Neuronal stem cell (in vitro differentiated cells): ENCODE data around the gene RCOR2.

Experiments
- DNase-seq: peaks from one replicate; pipeline ENCODE4 v3.0.0-alpha.2; 2013; ENCODE audit warnings: low spot score
- H2AFZ ChIP-seq: one replicate; pipeline ENCODE4 v1.6.1; 2013; ENCODE audit warnings: mild to moderate bottlenecking, low read length, inconsistent platforms
- H2AK5ac ChIP-seq: 2 replicates; pipeline ENCODE4 v1.6.1; 2013; ENCODE audit warnings: low read depth, mild to moderate bottlenecking, inconsistent platforms, low read length, moderate library complexity, mixed read lengths
- H2BK120ac ChIP-seq: 2 replicates; pipeline ENCODE4 v1.6.1; 2013; ENCODE audit warnings: low read depth, mild to moderate bottlenecking, inconsistent platforms, low read length, moderate library complexity, mixed read lengths
- H2BK12ac ChIP-seq: one replicate; pipeline ENCODE4 v1.6.1; 2013; ENCODE audit warnings: low read length, inconsistent platforms
- H2BK15ac ChIP-seq: 2 replicates; pipeline ENCODE4 v1.6.1; 2013; ENCODE audit warnings: mild to moderate bottlenecking, low read length, inconsistent platforms, mixed read lengths
- H2BK5ac ChIP-seq: one replicate; pipeline ENCODE4 v1.6.1; 2013; ENCODE audit warnings: inconsistent platforms, mild to moderate bottlenecking, low read length, moderate library complexity
- H3K14ac ChIP-seq: one replicate; pipeline ENCODE4 v1.6.1; 2013; ENCODE audit warnings: low read length, inconsistent platforms
- H3K18ac ChIP-seq: 2 replicates; pipeline ENCODE4 v1.6.1; 2013; ENCODE audit warnings: low read length, inconsistent platforms
- H3K23ac ChIP-seq: 2 replicates; pipeline ENCODE4 v1.6.1; 2013; ENCODE audit warnings: low read depth, mild to moderate bottlenecking, mixed read lengths, low read length, inconsistent platforms; ENCODE audit not compliant: poor library complexity
- H3K27ac ChIP-seq: replicated peaks from 3 replicates; pipeline ENCODE4 v1.5.1; 2013; ENCODE audit warnings: low read length, inconsistent platforms
- H3K27me3 ChIP-seq, 3 experiments: 2 replicates each; pipeline ENCODE4 v1.6.1; 2013; ENCODE audit warnings: low read length in 3 of 3, mild to moderate bottlenecking in 2 of 3, inconsistent platforms in 1 of 3, low read depth in 1 of 3, mixed read lengths in 1 of 3, moderate library complexity in 1 of 3; ENCODE audit not compliant: control insufficient read depth in 3 of 3, insufficient read depth in 3 of 3
- H3K36me3 ChIP-seq, 2 donors: replicated peaks in 1 of 2; 2 replicates each; pipeline ENCODE4 v1.6.1; 2013; ENCODE audit warnings: low read length in 2 of 2; ENCODE audit not compliant: control insufficient read depth in 2 of 2, insufficient read depth in 2 of 2
- H3K4ac ChIP-seq: 2 replicates; pipeline ENCODE4 v1.6.1; 2013; ENCODE audit warnings: inconsistent platforms, mild to moderate bottlenecking, low read length, moderate library complexity
- H3K4me1 ChIP-seq, 2 donors: 1 replicate in 1 of 2; 2 replicates in 1 of 2; pipeline ENCODE4 v1.6.1; 2013; ENCODE audit warnings: low read length in 2 of 2, low read depth in 1 of 2; ENCODE audit not compliant: control insufficient read depth in 2 of 2, insufficient read depth in 1 of 2
- H3K4me2 ChIP-seq: one replicate; pipeline ENCODE4 v1.6.1; 2013; ENCODE audit warnings: mild to moderate bottlenecking, low read length, inconsistent platforms; ENCODE audit not compliant: insufficient read depth, poor library complexity, severe bottlenecking
- H3K4me3 ChIP-seq, 2 donors: 2 replicates each; pipeline ENCODE4 v1.5.1; 2013; ENCODE audit warnings: low read length in 2 of 2, mild to moderate bottlenecking in 2 of 2, inconsistent platforms in 1 of 2, moderate library complexity in 1 of 2
- H3K79me1 ChIP-seq: one replicate; pipeline ENCODE4 v1.6.1; 2013; ENCODE audit warnings: low read depth, mild to moderate bottlenecking, inconsistent platforms, low read length, moderate library complexity
- H3K9ac ChIP-seq: one replicate; pipeline ENCODE4 v1.6.1; 2013; ENCODE audit warnings: mild to moderate bottlenecking, low read depth, low read length, inconsistent platforms; ENCODE audit not compliant: poor library complexity
- H3K9me3 ChIP-seq, 2 donors: replicated peaks in 1 of 2; 2 replicates each; pipeline versions ENCODE3 to v1.6.1; 2013; ENCODE audit warnings: low read length in 2 of 2, mild to moderate bottlenecking in 2 of 2, inconsistent platforms in 1 of 2, low read depth in 1 of 2, mixed read lengths in 1 of 2, moderate library complexity in 1 of 2; ENCODE audit not compliant: control insufficient read depth in 2 of 2, insufficient read depth in 1 of 2
- H4K8ac ChIP-seq: one replicate; pipeline ENCODE4 v1.6.1; 2013; ENCODE audit warnings: low read depth, mild to moderate bottlenecking, inconsistent platforms, low read length, moderate library complexity
- H4K91ac ChIP-seq: one replicate; pipeline ENCODE4 v1.6.1; 2013; ENCODE audit warnings: low read length, low read depth, mild to moderate bottlenecking, inconsistent platforms; ENCODE audit not compliant: poor library complexity
- WGBS, 2 donors: extraction: QIAGEN DNeasy Blood & Tissue Kit; methylation state at CpG; one replicate each; pipeline ENCODE4 v1.1.7; 2013; ENCODE audit warnings: missing lambda C conversion rate in 2 of 2, mixed read lengths in 1 of 2; ENCODE audit not compliant: insufficient read length in 2 of 2, insufficient replicate concordance in 1 of 2; ENCODE audit errors: extremely low coverage in 2 of 2; 5-methylcytosine and 5-hydroxymethylcytosine counted together

Gene RCOR2

DNA sequence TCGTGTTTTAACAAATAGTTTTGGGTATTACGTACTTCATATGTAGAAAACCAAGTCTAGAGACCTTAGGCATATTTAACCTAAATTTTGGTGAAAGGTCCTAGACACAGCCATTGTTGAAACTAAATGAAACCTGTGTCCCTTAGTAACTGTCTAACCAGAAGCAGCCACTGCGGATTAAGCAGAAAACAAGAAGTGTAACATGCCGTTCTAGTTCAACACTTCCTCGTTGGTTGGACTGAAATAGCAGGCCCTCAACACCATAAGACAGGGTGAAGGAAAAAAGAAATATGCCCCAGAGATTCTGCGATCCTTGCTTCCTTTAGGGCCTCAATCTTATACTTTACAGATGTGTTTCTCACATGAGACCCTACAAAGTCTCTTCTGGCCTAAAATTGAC, 23.8 kb upstream of the RCOR2 start:
- H3K27me3 ChIP-seq = no peaks in the 10 kb centered on the region
- no peak overlapping the region for H3K27ac ChIP-seq
- no peak overlapping the region for H3K4me2 ChIP-seq
- no peaks in the 10 kb centered on the region for H3K9me3 ChIP-seq
- H3K18ac ChIP-seq = no peak overlapping the region
- H4K8ac ChIP-seq = no peak overlapping the region
- H3K4me1 ChIP-seq = peaks cover 2 to 15% of the 10 kb centered on the region in 2 donors
- H3K4ac ChIP-seq = no peak overlapping the region
- no peak overlapping the region for H4K91ac ChIP-seq
- H2AFZ ChIP-seq = no peak overlapping the region
- H3K14ac ChIP-seq = no peak overlapping the region
- H2BK12ac ChIP-seq = no peak overlapping the region
- H2AK5ac ChIP-seq = no peak overlapping the region
- DNase-seq = no peak
- H3K23ac ChIP-seq = no peak overlapping the region
- H2BK120ac ChIP-seq = no peak overlapping the region
- WGBS, 2 donors = no CpG with 5 or more reads among the region's 6 CpGs
- no peak overlapping the region for H3K4me3 ChIP-seq
- peaks cover 21% of the 10 kb centered on the region for H3K79me1 ChIP-seq
- H2BK15ac ChIP-seq = no peak overlapping the region
- no peak overlapping the region for H3K9ac ChIP-seq
- H2BK5ac ChIP-seq = no peak overlapping the region
- H3K36me3 ChIP-seq = peaks cover 1 to 32% of the 10 kb centered on the region in 2 donors

DNA sequence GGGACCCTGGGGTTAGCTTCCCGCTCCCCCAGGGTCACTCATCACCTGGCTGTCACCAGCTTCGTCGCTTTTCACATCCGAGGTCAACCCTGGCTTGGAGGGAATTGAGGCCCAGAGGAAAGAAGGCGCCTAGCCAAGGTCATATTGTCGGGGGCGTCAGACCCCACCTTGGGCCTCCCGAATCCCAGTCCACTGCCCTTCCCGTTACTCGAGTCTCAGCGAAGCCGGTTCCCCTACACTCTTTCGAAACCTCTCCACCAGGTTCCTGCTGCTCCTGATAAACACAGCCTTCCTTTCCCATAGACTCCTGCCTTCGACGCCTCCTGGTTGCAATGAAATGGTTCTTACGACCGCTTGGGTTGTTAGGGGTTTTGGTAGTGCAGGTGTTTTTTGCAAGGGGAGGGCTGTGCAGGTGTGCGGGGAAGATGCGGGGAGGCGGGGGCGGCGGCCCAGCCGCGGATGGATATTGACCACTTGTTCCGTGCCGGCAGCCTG, 22.5 kb upstream of the RCOR2 start:
- Histone ChIP-seq H3K4me3 (peak overlapping the region; percentile 85 to 90), H3K9ac (peak overlapping the region; percentile 99), H3K27ac (no peak overlapping the region), H3K18ac (peak overlapping the region; percentile 100), H3K23ac (peak overlapping the region; percentile 75), H4K8ac (peak overlapping the region; percentile 74), H3K4ac (no peak overlapping the region), H2AK5ac (no peak overlapping the region), H3K36me3 (peaks cover 0 to 24% of the 10 kb centered on the region in 2 donors), H3K79me1 (peaks cover 18% of the 10 kb centered on the region), H3K14ac (no peak overlapping the region), H2BK12ac (no peak overlapping the region), H3K4me2 (peak overlapping the region; percentile 93), H2BK120ac (no peak overlapping the region), H2BK15ac (no peak overlapping the region), H2AFZ (peak overlapping the region; percentile 90), H3K9me3 (no peaks in the 10 kb centered on the region), H3K27me3 (no peaks in the 10 kb centered on the region), H3K4me1 (peaks cover 2 to 7% of the 10 kb centered on the region in 2 donors), H4K91ac (no peak overlapping the region), H2BK5ac (peak overlapping the region; percentile 99)
- WGBS, 2 donors = no CpG with 5 or more reads among the region's 26 CpGs
- no peak for DNase-seq

DNA sequence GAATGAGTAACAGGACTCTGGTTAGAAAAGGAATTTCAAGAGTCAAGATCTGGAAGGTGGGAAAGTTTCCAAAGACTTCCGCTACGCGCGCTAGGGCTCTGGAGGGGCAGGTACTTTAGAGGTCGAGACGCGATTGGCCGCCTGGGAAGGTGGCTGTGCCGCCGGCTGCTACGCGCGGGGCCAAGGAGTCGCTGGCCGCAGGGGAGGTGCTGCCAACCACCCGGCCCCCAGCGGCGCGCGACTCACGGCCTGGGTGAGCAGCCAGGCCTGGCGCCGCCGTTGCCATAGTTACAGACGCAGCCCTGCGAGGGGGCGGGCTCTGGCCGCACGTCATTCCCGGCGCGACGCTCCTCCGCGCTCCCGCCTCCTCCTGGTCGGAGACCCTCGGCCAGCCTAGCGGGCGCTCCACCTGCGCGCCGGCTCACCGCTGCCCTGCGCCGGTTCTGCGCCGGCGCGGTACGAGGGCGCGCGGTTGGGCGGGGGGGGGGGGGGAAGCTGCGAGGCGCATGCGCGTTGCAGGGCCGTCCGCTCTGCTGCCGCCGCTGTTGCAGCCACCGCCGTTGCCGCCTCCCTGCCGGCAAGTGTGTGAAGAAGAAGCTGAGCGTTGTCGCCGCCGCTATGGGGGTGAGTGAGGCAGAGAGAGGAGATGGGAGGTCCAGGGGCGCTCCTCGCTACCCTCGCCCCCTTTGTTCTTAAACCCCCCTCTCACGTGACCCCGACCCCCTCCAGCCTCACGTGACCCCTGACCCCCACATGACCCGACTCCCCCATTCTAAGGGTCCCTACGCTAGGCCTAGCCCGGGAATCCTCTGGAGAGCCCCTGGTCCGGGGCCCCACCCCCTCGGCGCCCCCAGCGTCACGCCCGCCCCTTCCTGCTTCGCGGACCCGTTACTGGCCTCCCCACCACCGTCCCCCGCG, 21.8 kb upstream of the RCOR2 start, which contains the start of gene NAA40:
TSS of gene NAA40 (plus strand) at position 524 of the 918 bp plus-strand sequence. CDS start at position 619, 95 bp downstream.
- H3K18ac ChIP-seq = peak within 1 kb of the TSS; percentile 100
- H3K4ac ChIP-seq = peak within 1 kb of the TSS; percentile 66
- no peak within 1 kb of the TSS for H4K91ac ChIP-seq
- H3K14ac ChIP-seq = peak within 1 kb of the TSS; percentile 86
- H2AK5ac ChIP-seq = no peak within 1 kb of the TSS
- peak within 1 kb of the TSS; percentile 74 for H4K8ac ChIP-seq
- peak within 1 kb of the TSS; percentile 98 for H3K23ac ChIP-seq
- H2BK12ac ChIP-seq = no peak within 1 kb of the TSS
- no peaks in the 10 kb centered on the region for H3K27me3 ChIP-seq
- H2BK5ac ChIP-seq = peak within 1 kb of the TSS; percentile 99
- H3K4me1 ChIP-seq = peaks cover 2 to 5% of the 10 kb centered on the region in 2 donors
- H3K9ac ChIP-seq = peak within 1 kb of the TSS; percentile 99
- H3K79me1 ChIP-seq = peaks cover 18% of the 10 kb centered on the region
- peak; percentile 98 for DNase-seq
- no peaks in the 10 kb centered on the region for H3K9me3 ChIP-seq
- peak within 1 kb of the TSS; percentile 93 for H3K4me2 ChIP-seq
- H3K4me3 ChIP-seq = peak within 1 kb of the TSS; percentile 85 to 90
- no CpG with 5 or more reads among the region's 92 CpGs for WGBS, 2 donors
- no peak within 1 kb of the TSS for H2BK120ac ChIP-seq
- H2AFZ ChIP-seq = peak within 1 kb of the TSS; percentile 92
- H3K27ac ChIP-seq = peak within 1 kb of the TSS; percentile 88
- peak within 1 kb of the TSS; percentile 64 for H2BK15ac ChIP-seq
- H3K36me3 ChIP-seq = peaks cover 0 to 24% of the 10 kb centered on the region in 2 donors
